Stimulated activated CD8-positive, alpha-beta memory T cell treated with anti-CD3 and anti-CD28 coated beads, Interleukin-12 subunit alpha, Interleukin-12 subunit beta, amount 100 ng/mL, for 24 hours (primary cell): Measurements from ENCODE around the gene LRRC8A.
"Not testable (repeated sequence)": the region's sequence is repeated elsewhere in the genome, so short reads cannot be mapped to it uniquely, and the experiment has no call there.

Experiments used
- DNase-seq: peaks from one replicate; pipeline ENCODE4 v3.0.0-alpha.2; 2020; ENCODE audit errors: extremely low read depth

The LRRC8A gene

GRCh38 chr9:128961403-128961802, 79.5 kb downstream of the LRRC8A start:
- not testable (repeated sequence) for DNase-seq
